IPS DF 6.9 (cell line): Measurements from ENCODE around the gene ORC2.
A peak's percentile ranks its signal among the peaks of the same experiment; 100 is the strongest.

ENCODE experiments used
- DNase-seq: peaks from one replicate; pipeline ENCODE4 v3.0.0-alpha.2; 2013; ENCODE audit warnings: low read depth, low spot score
- H3K27ac ChIP-seq: one replicate; pipeline ENCODE4 v1.5.1; 2013; ENCODE audit warnings: low read length, control low read depth
- H3K27me3 ChIP-seq: 2 replicates; pipeline ENCODE4 v1.6.1; 2013; ENCODE audit warnings: mild to moderate bottlenecking, low read length; ENCODE audit not compliant: control insufficient read depth, insufficient read depth
- H3K36me3 ChIP-seq: 2 replicates; pipeline ENCODE4 v1.6.1; 2013; ENCODE audit warnings: low read length; ENCODE audit not compliant: control insufficient read depth, insufficient read depth
- H3K4me1 ChIP-seq: 2 replicates; pipeline ENCODE4 v1.6.1; 2013; ENCODE audit warnings: low read length; ENCODE audit not compliant: control insufficient read depth, insufficient read depth
- H3K4me3 ChIP-seq: 2 replicates; pipeline ENCODE4 v1.5.1; 2013; ENCODE audit warnings: mild to moderate bottlenecking, low read length
- H3K9me3 ChIP-seq: 2 replicates; pipeline ENCODE4 v1.6.1; 2013; ENCODE audit warnings: low read length, inconsistent platforms; ENCODE audit not compliant: control insufficient read depth, insufficient read depth
- WGBS: extraction: QIAGEN DNeasy Blood & Tissue Kit; methylation state at CpG from one replicate; pipeline ENCODE4 v1.1.7; 2013; ENCODE audit warnings: mixed read lengths, missing lambda C conversion rate; ENCODE audit not compliant: insufficient read length, insufficient coverage; 5-methylcytosine and 5-hydroxymethylcytosine counted together

Gene ORC2

DNA sequence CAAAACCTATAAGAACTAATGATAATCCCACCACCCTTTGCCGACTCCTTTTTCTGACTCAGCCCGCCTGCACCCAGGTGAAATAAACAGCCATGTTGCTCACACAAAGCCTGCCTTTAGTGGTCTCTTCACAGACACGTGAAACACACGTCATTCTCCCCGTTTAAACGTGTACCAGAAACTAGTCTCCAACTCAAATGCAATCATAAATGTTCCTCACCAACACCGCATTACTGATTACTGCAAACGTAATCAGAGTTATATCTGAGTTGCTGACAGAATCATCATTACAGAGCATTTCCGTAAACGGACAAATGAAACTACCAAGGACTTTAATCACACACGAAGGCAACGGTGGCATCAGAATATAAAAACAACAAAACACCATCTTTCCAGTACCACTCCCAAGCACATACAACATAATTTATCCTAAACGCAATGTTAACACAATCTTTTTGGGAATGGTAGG, 100.9 kb downstream of the ORC2 start:
- Histone ChIP-seq H3K36me3 (peaks cover 10% of the 10 kb centered on the region; the same call in 1 of the 2 replicates), H3K4me1 (no peaks in the 10 kb centered on the region), H3K9me3 (no peaks in the 10 kb centered on the region), H3K4me3 (peak overlapping the region; percentile 73; the same call in 1 of the 2 replicates), H3K27me3 (no peaks in the 10 kb centered on the region), H3K27ac (no peak overlapping the region)
- WGBS = no CpG with 5 or more reads among the region's 13 CpGs
- DNase-seq = no peak

DNA sequence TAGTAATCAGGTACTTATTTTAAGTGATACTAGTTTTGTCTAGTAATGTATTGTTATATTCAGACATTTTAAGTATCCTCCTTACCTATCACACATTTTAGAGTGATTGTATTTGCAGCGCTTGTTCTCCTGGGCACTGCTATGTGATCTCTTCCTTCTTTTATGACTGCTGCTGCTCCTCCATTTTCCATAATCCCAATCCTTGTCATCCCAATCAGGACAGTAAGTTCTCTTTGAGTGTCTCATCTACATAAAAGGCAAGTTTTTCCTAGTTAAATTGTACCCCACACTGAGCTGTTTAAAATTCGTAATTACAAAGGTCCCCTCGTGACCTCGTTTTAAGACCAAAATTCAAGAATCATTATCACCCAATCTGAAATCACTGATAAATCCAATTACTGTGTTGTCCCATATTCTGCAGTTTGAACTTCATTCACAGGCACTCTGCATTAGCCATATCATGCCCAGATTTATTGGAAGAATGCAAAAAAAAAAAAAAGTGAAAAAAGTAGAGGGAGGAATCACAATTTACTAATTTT, 101.8 kb downstream of the ORC2 start:
- Histone ChIP-seq H3K9me3 (no peaks in the 10 kb centered on the region), H3K27me3 (no peaks in the 10 kb centered on the region), H3K4me1 (no peaks in the 10 kb centered on the region), H3K36me3 (peaks cover 16% of the 10 kb centered on the region; the same call in 1 of the 2 replicates), H3K4me3 (no peak overlapping the region), H3K27ac (no peak overlapping the region)
- no CpG with 5 or more reads among the region's 4 CpGs for WGBS
- no peak for DNase-seq

DNA sequence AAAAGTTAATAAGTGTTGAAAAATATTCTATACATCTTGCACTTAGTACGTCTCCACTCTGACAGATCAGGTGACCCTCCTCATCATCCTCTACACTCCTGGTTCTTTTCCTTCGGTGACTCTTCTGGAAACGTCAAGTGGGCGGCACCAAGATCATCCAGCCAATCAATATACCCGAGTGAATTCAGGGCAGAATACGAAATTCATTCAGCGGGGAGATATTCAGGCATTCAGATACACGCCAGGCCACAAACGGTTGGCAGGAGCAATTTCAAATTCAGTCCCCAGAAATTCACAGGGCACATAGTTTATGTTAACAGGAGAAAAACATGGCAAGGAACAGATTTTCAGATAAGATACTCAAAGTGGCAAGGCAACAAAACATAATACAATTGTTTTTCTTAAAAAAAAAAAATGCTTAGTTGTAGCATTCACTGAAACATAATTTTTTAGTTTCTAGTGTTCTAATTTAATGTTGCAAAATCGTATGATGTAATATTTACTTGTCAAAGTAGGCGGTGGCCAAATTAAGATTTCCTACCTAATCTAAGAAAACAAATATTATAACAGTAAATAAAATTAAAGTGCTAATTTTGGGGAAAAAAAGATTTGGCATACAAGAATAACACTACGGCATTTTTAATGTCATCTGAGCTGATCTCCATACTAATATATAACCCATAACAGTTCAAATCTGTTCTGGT, 103.2 kb downstream of the ORC2 start:
- no peaks in the 10 kb centered on the region for H3K9me3 ChIP-seq
- H3K4me1 ChIP-seq = no peaks in the 10 kb centered on the region
- H3K4me3 ChIP-seq = no peak overlapping the region
- H3K27ac ChIP-seq = no peak overlapping the region
- no peak for DNase-seq
- no peaks in the 10 kb centered on the region for H3K27me3 ChIP-seq
- WGBS = no CpG with 5 or more reads among the region's 12 CpGs
- H3K36me3 ChIP-seq = peaks cover 20% of the 10 kb centered on the region; the same call in 1 of the 2 replicates
